Activated T-cell treated with anti-CD3 and anti-CD28 coated beads, Interleukin-2, amount 50 U/mL, for 72 hours (primary cell): Measurements from ENCODE around the gene ZNF528. TPM values are rescaled to one million over a fixed set of nuclear protein-coding genes. Genes with fewer than 3 reads are reported as not detected.
A peak's percentile ranks its signal among the peaks of the same experiment; 100 is the strongest.

ENCODE experiments used
- ATAC-seq, 2 donors: fragments of 150-1000 bp; cut with Tn5 transposase; replicated peaks in 1 of 2; 2 replicates each; pipeline ENCODE4 v1.10.0; 2021; ENCODE audit warnings: moderate library complexity in 2 of 2, mild to moderate bottlenecking in 1 of 2
- DNase-seq, 2 donors: peaks; one replicate each; pipeline ENCODE4 v3.0.0; 2021 to 2022; ENCODE audit warnings: mixed read lengths in 1 of 2
- H3K27ac Mint-ChIP-seq: one replicate; pipeline ENCODE4 v1.8.0; 2022; ENCODE audit warnings: mild to moderate bottlenecking, moderate library complexity, mixed read lengths
- H3K27me3 Mint-ChIP-seq: one replicate; pipeline ENCODE4 v1.8.0; 2022; ENCODE audit warnings: low read depth, mixed read lengths
- H3K36me3 Mint-ChIP-seq, 2 donors: one replicate each; pipeline ENCODE4 v1.8.0; 2022; ENCODE audit warnings: mixed read lengths in 2 of 2, mild to moderate bottlenecking in 1 of 2; ENCODE audit not compliant: insufficient read depth in 2 of 2
- H3K4me1 Mint-ChIP-seq: one replicate; pipeline ENCODE4 v1.8.0; 2022; ENCODE audit warnings: low read depth, mixed read lengths
- H3K4me3 Mint-ChIP-seq, 2 donors: one replicate each; pipeline ENCODE4 v1.8.0; 2022; ENCODE audit warnings: mild to moderate bottlenecking in 2 of 2, mixed read lengths in 2 of 2, moderate library complexity in 2 of 2
- H3K9me3 Mint-ChIP-seq, 2 donors: one replicate each; pipeline ENCODE4 v1.8.0; 2022; ENCODE audit warnings: mixed read lengths in 2 of 2
- total RNA-seq, 2 donors: library from RNA; stranded (reverse); gene quantifications; one replicate each; pipeline ENCODE4 v1.2.3, GENCODE V29; 2022

ZNF528 gene
- total RNA-seq, 2 donors from 2014 or later, result 7.5 to 10.1 TPM

DNA sequence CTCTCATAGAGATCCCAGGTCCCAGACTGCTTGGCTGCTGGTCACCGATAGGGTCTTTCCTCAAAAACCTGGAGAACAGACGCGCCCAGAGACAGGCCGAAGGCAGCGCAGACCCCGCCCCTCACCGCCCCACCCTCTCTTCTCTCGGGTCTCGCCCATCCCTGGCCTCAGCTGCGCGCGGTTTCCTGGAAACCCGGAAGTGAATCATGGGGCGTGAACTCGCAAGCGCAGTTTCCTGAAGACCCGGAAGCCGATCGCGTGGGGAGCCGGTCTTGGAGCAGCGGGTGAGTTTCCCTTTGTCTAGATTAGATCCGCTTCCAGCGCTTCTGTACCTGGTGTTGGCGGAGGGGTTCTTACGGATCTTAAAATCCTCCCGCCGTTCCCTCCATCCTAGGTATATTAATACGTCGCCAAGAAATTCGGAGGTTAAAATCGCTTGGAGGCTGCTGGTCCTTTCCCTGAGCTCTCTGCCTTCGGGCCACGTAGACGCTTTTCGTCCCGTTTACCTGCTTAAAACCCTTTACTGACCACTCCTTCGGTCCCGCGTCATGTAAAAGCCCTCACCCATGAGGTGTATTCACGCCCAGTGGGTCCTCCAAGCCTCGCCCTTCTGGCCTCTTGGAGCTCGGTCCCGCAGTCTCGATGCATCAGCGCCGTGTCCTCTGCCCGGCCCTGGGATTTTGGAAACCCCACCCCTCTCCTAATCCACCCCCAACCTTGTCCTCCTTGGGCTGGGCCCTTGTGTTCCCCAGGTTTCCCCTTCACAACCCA, 55.9 kb downstream of the ZNF528 start, which contains the start of gene ZNF578:
Gene ZNF578 (plus strand): TSS at position 230 of the 771 bp plus-strand sequence. CDS start 48,293 bp downstream, outside the sequence.
- peak; percentile 78 to 90 for ATAC-seq
- peak; percentile 59 to 70 for DNase-seq
- Mint-ChIP-seq H3K4me3 (peak within 1 kb of the TSS; percentile 80 to 86), H3K36me3 (peaks cover 43 to 72% of the 10 kb centered on the region in 2 donors), H3K4me1 (peaks cover 9% of the 10 kb centered on the region), H3K27ac (peak within 1 kb of the TSS; percentile 84), H3K27me3 (no peaks in the 10 kb centered on the region), H3K9me3 (peaks cover 31 to 34% of the 10 kb centered on the region in 2 donors)

DNA sequence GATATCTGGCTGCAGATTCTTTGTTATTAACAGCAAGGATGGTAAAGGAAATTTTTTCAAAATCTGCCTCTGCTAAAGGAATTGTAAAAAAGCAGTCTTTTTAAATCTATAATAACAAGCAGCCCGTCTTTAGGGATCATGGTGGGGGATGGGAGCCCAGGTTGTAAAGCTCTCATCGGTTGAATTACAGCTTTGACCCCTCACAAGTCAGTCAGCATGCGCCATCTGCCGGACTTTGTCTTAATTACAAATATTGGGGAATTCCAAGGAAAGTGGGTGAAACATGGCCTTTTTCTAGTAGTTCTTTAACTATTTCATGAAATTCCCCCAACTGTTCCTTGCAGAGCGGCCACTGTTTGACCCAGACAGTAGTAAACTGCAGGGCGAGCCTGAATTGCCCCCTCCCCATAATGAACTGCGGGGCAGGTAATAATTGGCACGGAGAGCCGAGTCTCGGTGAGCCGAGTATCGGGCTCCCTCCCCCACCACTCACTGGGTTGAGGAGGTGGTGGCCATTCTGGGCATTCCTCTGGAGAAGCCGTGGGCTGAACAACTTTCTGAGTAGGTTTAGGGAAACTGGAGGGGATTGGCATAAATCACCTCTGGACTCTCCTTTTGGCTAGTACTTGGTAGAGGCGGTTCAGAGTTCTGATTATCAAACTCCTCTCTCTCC, 67.3 kb downstream of the ZNF528 start:
- no peak for ATAC-seq
- DNase-seq, result no peak
- Mint-ChIP-seq H3K4me3 (no peak overlapping the region), H3K27me3 (no peaks in the 10 kb centered on the region), H3K9me3 (peaks cover 11 to 29% of the 10 kb centered on the region in 2 donors), H3K36me3 (peaks cover 37 to 41% of the 10 kb centered on the region in 2 donors), H3K4me1 (no peaks in the 10 kb centered on the region), H3K27ac (no peak overlapping the region)

Other genes with a start within 250 kb of the ZNF528 start
- gene ZNF836, start 226.2 kb upstream of the ZNF528 start, total RNA-seq, result 10 to 100 TPM; 15.3 to 18.2 TPM
- 100 to 1,000 TPM; 160 to 181 TPM for gene PPP2R1A, start 207.8 kb upstream of the ZNF528 start, total RNA-seq
- gene ZNF766, start 128.3 kb upstream of the ZNF528 start, total RNA-seq, result 10 to 100 TPM; 32.1 to 33.5 TPM
- gene ZNF480, start 100.7 kb upstream of the ZNF528 start, total RNA-seq, result 1 to 10 TPM; 5.6 to 10.0 TPM
- gene ZNF610, start 61.6 kb upstream of the ZNF528 start, total RNA-seq, result 1 to 10 TPM; 2.3 to 3.7 TPM
- 10 to 100 TPM; 11.9 to 12.8 TPM for gene ZNF880, start 27.9 kb upstream of the ZNF528 start, total RNA-seq
- not detected for gene ZNF534, start 31.3 kb downstream of the ZNF528 start, total RNA-seq
- 1 to 10 TPM in 1 of 2 donors, under 1 TPM in 1; 0.93 to 1.9 TPM for gene ZNF578, start 55.7 kb downstream of the ZNF528 start, total RNA-seq
- 10 to 100 TPM; 26.3 to 34.9 TPM for gene ZNF808, start 129.8 kb downstream of the ZNF528 start, total RNA-seq
- gene ZNF701, start 172.4 kb downstream of the ZNF528 start, total RNA-seq, result 10 to 100 TPM; 25.7 to 26.0 TPM
- 10 to 100 TPM; 47.4 to 52.8 TPM for gene ZNF83, start 240.5 kb downstream of the ZNF528 start, total RNA-seq